GM18861 (cell line): ENCODE results near the gene TSPAN3.

ENCODE experiments used
- ATAC-seq: cut with Tn5 transposase; IDR thresholded peaks from one replicate; pipeline ENCODE4 v1.9.1; 2021; ENCODE audit not compliant: unreplicated experiment

TSPAN3 gene

DNA sequence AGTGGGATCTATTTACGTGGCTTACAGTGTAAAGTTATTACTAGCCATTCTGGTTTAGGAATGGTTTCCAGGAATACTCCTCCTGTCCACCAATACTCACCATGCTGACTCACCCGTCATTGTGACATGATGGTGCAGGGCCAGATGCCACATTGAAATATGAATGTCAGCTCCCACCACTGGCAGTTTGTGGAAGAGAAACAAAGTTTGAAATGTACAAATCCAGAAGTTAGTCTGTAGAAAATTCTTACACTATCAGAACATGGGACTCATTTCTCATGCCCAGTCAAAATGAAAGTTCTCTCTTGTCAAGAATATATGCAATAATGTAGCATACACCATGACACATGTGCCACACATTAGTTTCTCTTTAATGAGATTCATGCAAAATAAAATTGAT lies 14.4 kb upstream of the TSPAN3 start:
- ATAC-seq, result no peak

DNA sequence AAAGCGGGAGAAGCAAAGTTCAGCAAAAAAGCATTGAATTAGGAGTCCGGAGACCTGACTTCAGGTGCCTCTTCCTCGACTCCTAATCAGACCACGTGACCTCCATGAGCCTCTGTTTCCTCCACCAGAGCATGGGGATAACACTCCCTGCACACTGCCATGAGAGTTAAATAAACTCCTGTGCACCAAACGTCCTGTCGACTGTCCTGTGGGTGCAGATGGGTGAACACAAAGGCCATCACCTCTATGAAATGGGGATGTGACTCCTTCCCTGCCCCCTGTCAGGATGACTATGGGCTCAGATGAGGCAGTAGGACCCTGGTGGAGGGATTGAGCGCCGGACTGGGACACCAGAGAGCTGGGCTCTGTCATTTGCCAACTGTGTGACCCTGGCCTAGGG lies 13.5 kb upstream of the TSPAN3 start:
- no peak for ATAC-seq

DNA sequence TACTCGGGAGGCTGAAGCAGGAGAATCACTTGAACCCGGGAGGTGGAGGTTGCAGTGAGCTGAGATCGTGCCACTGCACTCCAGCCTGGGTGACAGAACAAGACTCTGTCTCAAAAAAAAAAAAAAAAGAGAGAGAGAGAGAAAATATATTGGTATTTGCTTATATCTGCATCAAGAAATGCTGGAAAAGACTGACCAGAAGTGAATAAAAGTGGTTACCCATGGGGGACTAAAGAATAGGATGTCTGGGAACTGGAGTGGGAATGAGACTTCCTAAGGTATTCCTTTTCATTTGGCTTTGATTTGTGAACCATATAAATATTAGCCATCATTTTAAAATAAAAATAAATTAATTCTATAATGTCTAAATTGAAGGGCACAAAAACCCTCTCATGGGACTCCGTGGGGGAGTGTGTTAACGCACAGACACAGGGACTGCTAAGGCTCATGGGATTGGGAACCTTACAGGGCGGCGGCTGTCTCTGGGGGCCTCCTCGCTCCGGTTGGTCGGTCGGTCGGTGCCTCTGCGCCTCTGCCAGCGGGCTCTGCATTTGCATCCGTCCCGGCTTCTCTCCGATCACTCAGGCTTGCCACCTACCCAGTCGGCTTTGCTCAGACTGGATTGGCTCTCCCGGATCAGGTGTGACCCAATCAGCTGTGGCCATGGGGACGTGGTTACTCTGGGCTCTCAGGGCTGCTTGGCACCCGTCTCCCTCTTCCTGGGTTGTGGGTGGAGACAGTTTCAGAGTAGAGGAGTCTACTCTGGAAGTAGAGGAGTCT lies 12.7 kb upstream of the TSPAN3 start:
- ATAC-seq, result no peak

DNA sequence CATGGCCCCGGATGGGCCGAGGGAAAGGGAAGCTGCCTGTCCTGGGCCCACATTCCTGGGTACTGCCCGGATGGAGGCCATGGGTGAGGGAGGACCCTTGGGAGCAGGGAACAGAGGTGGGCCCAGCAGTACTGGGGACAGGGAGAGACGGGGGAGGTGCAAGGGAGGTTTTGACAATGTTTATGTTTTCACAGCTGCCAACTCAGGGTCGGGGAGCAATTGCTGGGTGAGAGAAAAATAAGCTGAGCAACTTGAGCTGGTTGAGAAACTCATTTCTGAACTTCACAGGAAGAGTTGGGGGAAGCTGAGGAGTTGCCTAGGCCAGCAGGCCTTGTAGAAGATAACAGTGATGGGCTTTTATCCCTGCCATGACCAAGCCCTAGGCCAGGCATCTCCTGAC lies 11.1 kb upstream of the TSPAN3 start:
- no peak for ATAC-seq

DNA sequence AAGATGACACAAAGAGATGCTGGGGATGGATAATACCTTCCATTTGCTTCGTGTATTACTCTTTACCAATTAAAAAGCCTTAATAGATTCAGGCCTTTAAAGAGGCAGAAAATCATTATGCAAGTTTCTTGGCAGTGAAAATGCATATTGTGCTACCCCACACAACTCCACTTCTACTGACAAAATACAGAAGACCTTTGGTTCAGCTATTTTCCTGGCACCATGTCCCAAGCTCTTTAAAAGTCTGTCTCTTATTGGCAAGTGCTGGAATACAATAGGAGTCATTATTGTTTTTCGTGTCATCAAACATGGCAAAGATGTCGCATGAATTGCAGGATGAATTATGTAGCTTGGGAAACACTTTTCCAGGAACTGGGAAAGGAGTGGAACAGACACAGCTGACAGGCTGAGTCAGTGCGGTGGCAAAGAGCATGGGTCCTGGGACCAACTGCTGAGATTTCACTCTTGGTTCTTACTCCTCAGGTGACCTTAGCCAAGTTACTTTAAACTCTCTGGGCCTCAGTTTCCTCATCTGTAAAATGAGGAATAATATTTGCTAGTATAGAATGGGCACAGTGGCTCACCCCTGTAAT lies 5.5 kb upstream of the TSPAN3 start:
- ATAC-seq, result no peak

DNA sequence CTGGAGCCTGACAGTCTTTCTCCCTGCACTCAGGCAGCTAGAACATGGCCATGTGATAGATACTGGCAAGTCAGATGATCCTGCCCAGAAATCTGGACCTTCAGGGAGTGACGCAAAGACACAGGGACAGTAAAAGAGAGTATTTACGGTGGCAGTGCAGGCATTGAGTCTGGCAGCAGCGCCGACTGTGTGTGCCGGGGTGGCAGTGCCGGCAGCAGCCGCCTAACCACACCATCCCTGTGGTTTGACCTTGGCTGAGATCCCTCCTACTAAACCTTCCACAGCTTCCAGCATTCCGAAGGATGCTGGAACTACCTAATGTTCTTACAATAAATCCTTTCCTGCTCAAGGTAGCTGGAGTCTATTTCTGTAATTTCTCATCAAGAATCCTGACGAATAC lies 4.6 kb upstream of the TSPAN3 start:
- no peak for ATAC-seq

DNA sequence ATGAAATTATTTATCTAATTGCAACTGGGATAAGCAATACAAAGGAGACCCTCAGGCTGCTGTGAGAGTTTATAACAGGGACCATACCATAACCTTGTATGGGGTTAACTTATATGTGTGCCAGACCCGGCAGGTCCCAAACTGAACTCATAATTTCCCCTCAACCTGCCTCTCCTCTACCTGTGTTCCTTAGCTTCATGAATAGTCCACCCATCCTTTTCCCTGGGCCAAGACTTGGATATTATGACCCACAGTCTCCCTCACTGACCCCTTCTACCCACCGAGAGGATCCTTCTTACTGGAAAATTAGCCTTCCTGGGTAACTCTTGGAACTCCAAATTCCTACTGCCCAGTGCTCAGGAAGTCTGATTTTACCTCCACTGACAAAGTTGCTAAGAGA lies 3.4 kb upstream of the TSPAN3 start:
- no peak for ATAC-seq

DNA sequence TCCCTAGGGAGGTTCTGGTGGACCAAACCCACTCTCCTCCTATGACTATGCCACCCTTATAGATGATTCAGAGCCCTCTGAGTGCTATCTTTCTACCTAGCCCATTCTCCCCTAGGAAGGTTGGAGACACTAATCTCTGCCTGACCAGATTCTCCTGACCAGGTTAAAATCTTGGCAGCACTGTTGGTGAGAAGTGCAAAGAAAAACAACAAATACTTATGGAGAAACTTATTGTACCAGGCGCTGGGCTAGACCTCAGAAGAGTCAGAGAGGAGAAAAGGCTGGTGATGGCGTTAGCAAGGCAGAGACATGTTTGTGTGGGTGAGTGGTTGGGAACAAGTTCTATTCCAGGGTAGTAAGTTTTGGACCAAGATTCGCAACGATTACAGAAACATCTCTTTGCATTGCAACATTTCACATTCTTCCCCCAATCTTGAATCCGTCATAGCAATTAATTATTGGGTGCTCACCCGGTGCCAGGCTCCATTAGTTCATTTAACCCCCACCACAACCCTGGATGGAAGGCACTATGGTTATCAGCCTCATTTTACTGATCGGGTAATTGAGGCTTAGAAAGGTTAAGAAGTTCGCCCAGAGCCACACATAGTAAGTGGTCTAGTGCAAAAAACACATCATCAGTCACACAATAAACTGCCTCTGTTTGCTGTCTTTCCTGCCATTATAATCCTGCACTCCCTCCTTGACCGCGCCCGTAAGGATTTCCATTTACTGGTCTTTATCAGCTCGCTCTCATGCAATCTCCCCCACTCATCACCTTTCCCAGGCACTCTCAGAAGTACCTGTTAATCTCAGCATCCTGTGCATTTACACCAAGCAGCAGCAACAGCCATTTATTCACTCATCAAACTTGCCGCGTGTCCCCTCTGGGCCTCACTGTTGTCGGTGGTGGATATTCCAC lies 655 bp upstream of the TSPAN3 start:
- no peak for ATAC-seq

DNA sequence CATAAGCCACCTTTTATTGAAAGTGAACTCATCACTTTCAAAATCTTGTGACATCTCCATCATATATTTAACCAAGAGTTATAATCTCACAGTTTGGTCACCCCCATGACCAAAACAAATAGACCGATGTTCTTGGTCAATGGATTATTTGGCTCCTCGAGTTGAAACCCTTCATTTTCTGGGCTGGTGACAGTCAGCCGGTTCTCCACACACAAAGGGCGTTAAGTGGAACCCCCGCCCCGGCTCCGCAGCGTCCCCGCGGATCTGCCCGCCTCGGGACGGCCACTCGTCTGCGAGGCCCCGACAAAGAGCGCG lies 772 bp downstream of the TSPAN3 start:
- ATAC-seq, result no peak

DNA sequence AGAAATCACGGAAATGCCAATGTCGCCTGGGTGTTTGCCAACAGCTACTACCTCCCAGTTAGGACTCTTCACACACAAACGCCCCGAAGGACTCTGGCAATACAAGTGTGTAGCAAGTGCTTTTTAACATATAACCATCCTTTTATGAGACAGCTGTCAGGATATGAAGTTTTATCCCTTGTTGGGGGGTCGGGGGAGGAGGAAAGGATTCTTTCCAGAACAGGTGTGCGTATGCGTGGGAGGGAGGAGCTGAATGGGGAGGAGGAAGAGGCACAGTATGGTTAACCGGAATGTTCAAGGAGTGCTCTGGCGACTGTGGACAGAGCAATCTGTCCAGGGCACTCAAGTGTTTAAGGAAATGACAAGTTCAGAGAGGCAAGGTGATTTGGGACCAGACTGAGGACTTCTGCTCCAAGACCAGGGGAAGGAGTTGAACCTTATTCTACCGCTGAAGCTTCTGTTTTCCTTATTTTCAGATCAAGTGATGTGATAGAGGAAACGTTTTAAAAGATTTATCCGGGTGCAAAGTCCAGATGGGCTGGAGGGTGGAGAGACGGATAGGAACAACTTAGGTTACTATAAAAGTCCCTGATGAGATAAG lies 1.3 kb downstream of the TSPAN3 start:
- no peak for ATAC-seq

DNA sequence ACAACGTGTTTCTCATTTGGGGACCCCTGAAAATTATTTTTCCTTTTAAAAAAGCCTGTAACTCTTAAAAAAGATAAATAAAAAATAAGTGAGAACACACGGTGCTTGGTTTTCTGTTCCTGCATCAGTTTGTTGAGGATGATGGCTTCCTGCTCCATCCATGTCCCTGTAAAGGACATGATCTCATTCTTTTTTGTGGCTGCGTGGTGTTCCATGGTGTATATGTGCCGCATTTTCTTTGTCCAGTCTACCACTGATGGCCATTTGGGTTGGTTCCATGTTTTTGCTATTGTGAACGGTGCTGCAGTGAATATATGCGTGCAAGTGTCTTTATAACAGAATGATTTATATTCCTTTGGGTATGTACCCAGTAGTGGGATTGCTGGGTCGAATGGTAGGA lies 2.3 kb downstream of the TSPAN3 start:
- no peak for ATAC-seq

DNA sequence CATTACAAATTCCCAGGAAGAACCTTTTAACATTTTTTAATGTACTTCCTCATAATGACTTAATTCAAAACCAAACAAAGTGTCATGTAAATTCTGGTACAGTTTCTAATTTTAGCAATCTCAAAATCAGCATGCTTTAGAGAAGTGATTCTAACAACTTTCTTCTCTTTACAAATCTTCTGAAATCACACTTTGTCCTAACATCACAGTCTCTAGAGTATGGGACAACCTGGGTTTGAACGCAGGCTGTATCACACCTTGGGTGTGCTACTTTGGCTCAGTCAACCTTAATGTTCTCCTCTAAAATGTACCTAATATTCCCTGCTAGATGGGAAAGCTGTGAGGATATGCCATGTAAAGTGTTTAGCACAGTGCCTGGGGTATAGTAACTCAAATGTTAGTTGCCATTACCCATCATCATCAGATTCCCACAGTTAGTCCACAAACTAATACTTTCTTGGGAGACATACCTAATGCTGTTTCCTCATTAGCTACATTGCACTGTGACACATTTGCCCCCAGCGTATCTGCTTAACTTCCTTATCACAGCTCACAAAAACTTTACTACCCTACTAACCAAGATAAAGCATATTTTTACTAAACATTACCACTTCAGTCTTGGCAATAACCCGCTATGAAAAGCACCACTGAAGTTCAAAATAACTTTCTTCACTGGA lies 3.1 kb downstream of the TSPAN3 start:
- no peak for ATAC-seq

DNA sequence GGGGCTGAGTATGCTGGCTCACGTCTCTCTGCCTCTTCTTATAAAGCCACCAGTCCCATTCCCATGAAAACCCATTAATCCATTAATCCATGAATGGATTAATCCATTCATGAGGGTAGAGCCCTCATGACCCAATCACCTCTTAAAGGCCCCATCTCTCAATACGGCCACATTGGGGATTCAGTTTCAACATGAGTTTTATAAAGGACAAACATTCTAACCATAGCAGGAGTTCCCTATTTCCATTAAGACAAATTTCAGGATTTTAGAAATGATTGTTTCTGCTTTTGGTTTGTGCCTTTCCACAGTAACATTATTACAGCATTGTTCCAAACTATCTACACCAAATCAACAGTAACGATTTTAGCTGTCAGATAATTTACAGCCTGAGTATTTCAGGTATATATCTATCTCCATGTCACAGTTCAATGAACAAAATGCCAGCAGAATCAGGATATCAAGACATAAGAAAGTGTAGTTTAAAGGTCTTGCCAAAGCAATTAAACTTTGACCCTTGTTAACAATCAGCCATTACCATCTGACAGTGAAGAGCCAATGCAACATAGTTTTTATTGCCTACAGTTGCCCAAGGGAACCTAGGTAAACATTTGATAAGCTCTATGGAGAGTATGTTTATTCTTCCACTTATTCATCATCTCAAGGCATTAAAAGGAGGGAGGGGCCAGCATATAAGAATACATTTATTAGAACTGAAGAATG lies 3.8 kb downstream of the TSPAN3 start:
- ATAC-seq, result no peak

DNA sequence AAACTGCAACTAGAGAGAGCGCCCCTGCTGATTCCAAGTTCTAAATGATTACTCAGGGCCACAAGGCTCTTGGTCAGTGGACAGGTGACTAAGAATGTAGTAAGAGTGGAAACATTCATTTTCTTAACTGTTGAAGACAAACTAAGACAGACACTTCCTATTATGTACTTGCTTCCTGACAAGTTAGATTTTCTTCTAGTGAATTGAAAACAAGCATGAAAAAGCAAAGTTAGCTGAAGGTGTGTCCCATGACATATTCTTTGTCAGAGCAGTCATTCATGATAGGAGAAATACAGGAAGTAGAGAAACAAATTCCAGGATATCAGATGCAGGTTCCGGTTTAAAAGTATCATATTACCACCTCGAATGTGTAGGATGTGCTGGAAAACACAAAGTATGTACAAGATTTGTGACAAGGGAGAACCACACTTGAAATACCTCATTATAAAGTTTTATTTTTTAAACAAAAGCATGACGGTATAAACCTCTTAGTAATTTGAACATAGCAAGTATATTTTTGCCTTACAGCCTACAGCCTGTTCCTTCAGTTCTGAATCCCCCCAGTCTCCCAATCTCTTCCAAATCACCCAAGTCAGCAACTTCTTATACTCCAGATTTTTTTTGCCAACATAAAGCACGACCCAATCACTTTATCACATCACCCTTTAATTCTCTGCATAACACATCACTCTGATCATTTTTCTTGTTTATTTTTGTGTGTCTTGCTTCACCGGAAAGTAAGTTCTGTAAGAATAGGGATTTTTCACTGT lies 6.2 kb downstream of the TSPAN3 start:
- ATAC-seq, result no peak

DNA sequence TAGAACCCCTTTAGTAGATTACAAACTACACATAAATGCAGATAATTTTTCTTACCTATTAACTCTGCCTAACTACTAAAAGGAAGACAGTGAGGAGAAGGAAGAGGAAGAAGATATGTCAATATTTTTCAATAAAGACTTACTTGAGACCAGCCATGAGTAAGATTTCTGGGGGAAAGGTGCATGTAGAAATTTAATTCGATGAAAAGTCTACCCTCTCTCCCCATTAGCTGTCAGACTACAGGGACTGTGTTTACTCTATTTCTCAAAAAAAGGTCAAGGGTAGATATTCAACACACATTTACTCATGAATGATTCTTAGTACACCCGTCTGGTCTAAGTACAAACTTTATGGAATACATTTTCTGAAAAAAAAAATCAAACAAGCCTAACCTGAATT lies 6.8 kb downstream of the TSPAN3 start:
- ATAC-seq, result no peak

DNA sequence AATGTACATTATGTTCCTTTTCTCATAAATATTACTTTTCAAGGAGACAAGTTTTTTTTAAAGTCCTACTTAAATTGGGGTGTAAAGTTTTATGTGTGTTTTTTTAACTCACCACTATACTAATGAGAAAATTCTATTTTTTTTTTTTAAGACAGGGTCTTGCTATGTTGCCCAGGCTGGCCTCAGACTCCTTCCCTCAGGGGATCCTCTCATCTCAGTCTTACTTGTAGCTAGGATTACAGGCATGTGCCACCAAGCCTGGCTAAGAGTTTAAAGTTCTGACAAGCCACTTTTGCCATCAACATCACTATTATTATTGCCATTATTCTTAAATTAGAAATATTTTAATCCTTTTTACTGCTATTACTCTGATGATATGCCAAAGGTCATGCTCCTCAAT lies 7.7 kb downstream of the TSPAN3 start:
- ATAC-seq, result no peak

DNA sequence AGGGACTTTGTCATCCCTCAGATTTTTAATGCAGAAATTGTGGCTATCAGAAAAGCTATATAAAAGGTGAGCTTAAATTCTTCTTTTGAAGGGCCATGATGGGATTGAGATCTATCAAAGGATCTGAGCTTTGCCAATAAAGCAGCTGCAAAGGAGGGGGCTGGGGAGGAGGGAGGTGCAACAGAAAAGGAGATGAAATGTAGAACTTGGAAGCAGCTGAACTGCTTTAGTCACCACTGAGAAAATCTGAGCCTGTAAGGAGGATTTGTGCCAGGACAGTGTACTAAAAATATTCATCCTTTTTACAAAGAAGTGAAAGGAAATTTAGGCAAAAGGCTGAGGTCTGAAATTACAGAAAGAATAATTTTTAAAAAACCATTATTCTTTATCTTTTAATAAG lies 10.4 kb downstream of the TSPAN3 start:
- no peak for ATAC-seq

DNA sequence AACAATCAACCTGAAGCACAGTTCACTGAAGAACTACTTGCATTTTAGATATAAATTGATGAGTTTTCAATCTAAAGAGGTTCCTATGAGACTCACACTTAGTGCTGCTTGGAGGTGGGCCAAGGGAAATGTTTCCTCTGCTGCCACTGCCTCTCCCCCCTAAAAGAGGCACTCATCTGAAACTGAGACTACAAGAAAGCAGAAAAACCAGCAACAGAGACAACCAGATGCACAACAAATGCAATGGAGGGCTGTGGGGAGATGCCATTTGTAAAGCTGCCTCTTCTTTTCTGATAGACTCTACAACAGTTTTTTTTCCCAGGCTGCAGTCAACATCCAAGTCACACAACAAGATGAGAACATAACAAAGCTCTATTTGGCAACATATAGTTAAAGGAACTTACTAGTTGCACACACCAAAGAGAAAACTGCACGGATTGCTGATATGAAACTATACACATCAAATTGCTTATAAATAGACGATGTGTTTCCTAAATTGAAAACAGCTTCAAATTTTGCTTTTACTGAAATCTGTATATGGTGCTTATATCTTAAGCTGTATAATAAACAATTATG lies 11.0 kb downstream of the TSPAN3 start:
- no peak for ATAC-seq

DNA sequence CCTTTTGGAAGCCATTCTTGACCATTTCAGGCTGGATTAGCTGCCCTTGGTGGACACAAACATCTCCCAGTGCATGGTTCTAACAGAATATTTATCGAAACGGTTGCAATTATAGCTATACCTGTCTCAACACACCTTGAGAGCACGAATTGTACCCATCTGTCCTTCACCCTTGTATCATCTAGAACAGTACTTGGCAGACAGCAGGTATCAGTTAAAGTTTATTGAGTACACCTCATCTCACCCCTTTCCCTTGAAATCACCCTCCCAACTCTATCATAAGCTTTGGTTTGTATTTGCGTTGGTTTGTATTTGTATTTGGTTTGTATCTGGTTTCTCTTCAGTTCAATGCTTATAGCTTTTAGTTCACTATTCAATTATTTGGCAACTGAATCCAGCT lies 12.4 kb downstream of the TSPAN3 start:
- no peak for ATAC-seq
